CD14-positive monocyte (primary cell): Measurements from ENCODE around the gene NSMF. TPM values are rescaled to one million over a fixed set of nuclear protein-coding genes. Genes with fewer than 3 reads are reported as not detected.

ENCODE experiments used
- DNase-seq, 3 donors: peaks; one replicate each; pipeline ENCODE4 v3.0.0-alpha.2; 2011 to 2022
- H2AFZ ChIP-seq: 2 replicates; pipeline ENCODE4 v1.6.0; 2012; ENCODE audit warnings: mild to moderate bottlenecking, low read depth, low read length, inconsistent platforms; ENCODE audit not compliant: insufficient read depth, poor library complexity, severe bottlenecking
- H3K27ac ChIP-seq, 2 donors: 1 replicate in 1 of 2; 2 replicates in 1 of 2; pipeline ENCODE4 v1.5.1; 2012 to 2013; ENCODE audit warnings: low read length in 2 of 2, control low read depth in 1 of 2, inconsistent platforms in 1 of 2, low read depth in 1 of 2, mild to moderate bottlenecking in 1 of 2
- H3K27me3 ChIP-seq, 2 donors: one replicate each; pipeline versions ENCODE4 v1.6.0 to v1.6.1; 2011 to 2013; ENCODE audit warnings: low read length in 2 of 2; ENCODE audit not compliant: control insufficient read depth in 2 of 2, insufficient read depth in 2 of 2
- H3K36me3 ChIP-seq, 2 donors: replicated peaks in 1 of 2; 1 replicate in 1 of 2; 2 replicates in 1 of 2; pipeline versions ENCODE4 v1.5.1 to v1.6.1; 2012 to 2013; ENCODE audit warnings: low read length in 2 of 2, control low read depth in 1 of 2, inconsistent platforms in 1 of 2, mild to moderate bottlenecking in 1 of 2; ENCODE audit not compliant: insufficient read depth in 2 of 2, control insufficient read depth in 1 of 2
- H3K4me1 ChIP-seq, 2 donors: 1 replicate in 1 of 2; 2 replicates in 1 of 2; pipeline versions ENCODE4 v1.5.1 to v1.6.1; 2012 to 2013; ENCODE audit warnings: low read length in 2 of 2, control low read depth in 1 of 2, inconsistent platforms in 1 of 2, mild to moderate bottlenecking in 1 of 2, moderate library complexity in 1 of 2; ENCODE audit not compliant: insufficient read depth in 2 of 2, control insufficient read depth in 1 of 2
- H3K4me2 ChIP-seq: replicated peaks from 2 replicates; pipeline ENCODE3; 2012; ENCODE audit warnings: low read length, moderate library complexity, mild to moderate bottlenecking; ENCODE audit not compliant: poor library complexity, severe bottlenecking; ENCODE audit errors: extremely low read depth
- H3K4me3 ChIP-seq, 3 experiments: fragments of 200-600 bp in 1 of 3; sonication (generic) in 1 of 3; replicated peaks in 1 of 3; 1 replicate in 2 of 3; 2 replicates in 1 of 3; pipeline ENCODE4 v1.5.1; 2011 to 2013; ENCODE audit warnings: low read length in 3 of 3, mild to moderate bottlenecking in 3 of 3, control low read depth in 2 of 3, low read depth in 2 of 3, inconsistent platforms in 1 of 3, moderate library complexity in 1 of 3
- H3K79me2 ChIP-seq: 2 replicates; pipeline ENCODE4 v1.6.0; 2012; ENCODE audit warnings: mild to moderate bottlenecking, control low read depth, inconsistent platforms, low read length, moderate library complexity; ENCODE audit not compliant: insufficient read depth
- H3K9ac ChIP-seq: 2 replicates; pipeline ENCODE4 v1.6.0; 2017; ENCODE audit warnings: low read length, mild to moderate bottlenecking; ENCODE audit not compliant: insufficient read depth, poor library complexity, severe bottlenecking
- H3K9me3 ChIP-seq, 2 donors: replicated peaks in 1 of 2; 1 replicate in 1 of 2; 2 replicates in 1 of 2; pipeline versions ENCODE4 v1.5.1 to v1.6.1; 2012 to 2013; ENCODE audit warnings: low read length in 2 of 2, control low read depth in 1 of 2; ENCODE audit not compliant: control insufficient read depth in 1 of 2, insufficient read depth in 1 of 2
- H4K20me1 ChIP-seq: 2 replicates; pipeline ENCODE4 v1.6.0; 2012; ENCODE audit warnings: mild to moderate bottlenecking, low read length, control low read depth, moderate library complexity; ENCODE audit not compliant: insufficient read depth
- H3K27ac Mint-ChIP-seq, 7 donors: one replicate each; pipeline ENCODE4 v1.8.0; 2020; ENCODE audit warnings: mild to moderate bottlenecking in 7 of 7, mixed read lengths in 7 of 7, moderate library complexity in 6 of 7, inconsistent platforms in 2 of 7
- H3K27me3 Mint-ChIP-seq, 3 donors: one replicate each; pipeline ENCODE4 v1.8.0; 2021 to 2022; ENCODE audit warnings: low read depth in 3 of 3, mild to moderate bottlenecking in 3 of 3, mixed read lengths in 3 of 3, moderate library complexity in 3 of 3, inconsistent platforms in 1 of 3
- H3K36me3 Mint-ChIP-seq, 2 donors: one replicate each; pipeline ENCODE4 v1.8.0; 2020; ENCODE audit warnings: mixed read lengths in 2 of 2, inconsistent platforms in 1 of 2, mild to moderate bottlenecking in 1 of 2
- H3K4me1 Mint-ChIP-seq: one replicate; pipeline ENCODE4 v1.8.0; 2020; ENCODE audit warnings: mild to moderate bottlenecking, mixed read lengths
- H3K4me3 Mint-ChIP-seq, 2 donors: one replicate each; pipeline ENCODE4 v1.8.0; 2020; ENCODE audit warnings: mild to moderate bottlenecking in 2 of 2, mixed read lengths in 2 of 2, moderate library complexity in 1 of 2
- H3K9me3 Mint-ChIP-seq, 7 donors: one replicate each; pipeline ENCODE4 v1.8.0; 2020 to 2022; ENCODE audit warnings: mixed read lengths in 7 of 7, mild to moderate bottlenecking in 6 of 7, moderate library complexity in 6 of 7, inconsistent platforms in 2 of 7
- CTCF ChIP-seq: fragments of 200-600 bp; IDR thresholded peaks from one replicate; pipeline ENCODE4 v1.8.0; 2022; ENCODE audit warnings: antibody characterized with exemption, mild to moderate bottlenecking
- WGBS: methylation state at CpG from one replicate; pipeline ENCODE4 v1.1.5; 2013; ENCODE audit warnings: missing lambda C conversion rate; ENCODE audit not compliant: insufficient coverage; 5-methylcytosine and 5-hydroxymethylcytosine counted together
- intact Hi-C, 2 donors: fragments of 100-400 bp; cut with micrococcal nuclease; formaldehyde crosslinking; loops; one replicate each; pipeline versions ENCODE4 v1.15.0 to v1.15.1; 2023
- polyA plus RNA-seq, 3 donors: library from polyadenylated mRNA; depleted of rRNA in 1 of 3; unstranded in 2 of 3; stranded (reverse) in 1 of 3; fragments of 300-500 nt in 2 of 3; fragments of >200 nt in 1 of 3; fragmentation: Illumina TruSeq in 2 of 3; gene quantifications; 1 replicate in 2 of 3; 2 replicates in 1 of 3; pipeline ENCODE4 v1.2.3, GENCODE V29; 2012 to 2021

Gene NSMF
- polyA plus RNA-seq, 3 donors, result 4.6 to 68.4 (median 5.3) TPM

DNA sequence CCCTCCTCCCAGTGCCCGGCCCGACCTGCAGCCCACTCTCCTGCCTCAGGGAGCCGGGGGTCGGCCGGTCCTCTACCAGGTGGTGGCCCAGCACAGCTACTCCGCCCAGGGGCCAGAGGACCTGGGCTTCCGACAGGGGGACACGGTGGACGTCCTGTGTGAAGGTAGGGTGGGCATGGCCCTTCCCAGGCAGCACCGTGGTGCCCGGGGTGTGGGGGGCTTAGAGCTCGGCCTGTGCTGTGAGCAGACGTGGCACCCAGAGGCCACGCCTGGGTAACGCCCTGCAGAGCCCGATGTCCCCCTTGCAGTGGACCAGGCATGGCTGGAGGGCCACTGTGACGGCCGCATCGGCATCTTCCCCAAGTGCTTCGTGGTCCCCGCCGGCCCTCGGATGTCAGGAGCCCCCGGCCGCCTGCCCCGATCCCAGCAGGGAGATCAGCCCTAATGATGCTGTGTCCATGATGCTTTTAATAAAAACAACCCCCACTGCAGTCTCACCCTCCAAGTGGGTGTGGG is 25.2 kb downstream of the NSMF start:
- no peak overlapping the region for H3K9ac ChIP-seq
- H3K9me3 ChIP-seq, result no peaks in the 10 kb centered on the region
- no peaks in the 10 kb centered on the region for H3K4me1 Mint-ChIP-seq
- H4K20me1 ChIP-seq, result no peaks in the 10 kb centered on the region
- TF ChIP-seq CTCF, result no peak
- H3K36me3 ChIP-seq, result no peaks in the 10 kb centered on the region
- H3K27ac Mint-ChIP-seq, result no peak overlapping the region
- no peak for DNase-seq
- no peak overlapping the region for H3K27ac ChIP-seq
- H3K4me3 Mint-ChIP-seq, result no peak overlapping the region
- no peaks in the 10 kb centered on the region for H3K9me3 Mint-ChIP-seq
- H3K27me3 ChIP-seq, result no peaks in the 10 kb centered on the region
- no peak overlapping the region for H3K4me3 ChIP-seq
- WGBS, result 94% methylated on average over 16 of the region's 26 CpGs
- no peak overlapping the region for H3K4me2 ChIP-seq
- H3K27me3 Mint-ChIP-seq, result peaks cover 0 to 10% (median 3%) of the 10 kb centered on the region in 3 donors
- H3K79me2 ChIP-seq, result no peaks in the 10 kb centered on the region
- intact Hi-C loops, result no loop called here
- no peaks in the 10 kb centered on the region for H3K36me3 Mint-ChIP-seq
- no peaks in the 10 kb centered on the region for H3K4me1 ChIP-seq
- H2AFZ ChIP-seq, result no peak overlapping the region

DNA sequence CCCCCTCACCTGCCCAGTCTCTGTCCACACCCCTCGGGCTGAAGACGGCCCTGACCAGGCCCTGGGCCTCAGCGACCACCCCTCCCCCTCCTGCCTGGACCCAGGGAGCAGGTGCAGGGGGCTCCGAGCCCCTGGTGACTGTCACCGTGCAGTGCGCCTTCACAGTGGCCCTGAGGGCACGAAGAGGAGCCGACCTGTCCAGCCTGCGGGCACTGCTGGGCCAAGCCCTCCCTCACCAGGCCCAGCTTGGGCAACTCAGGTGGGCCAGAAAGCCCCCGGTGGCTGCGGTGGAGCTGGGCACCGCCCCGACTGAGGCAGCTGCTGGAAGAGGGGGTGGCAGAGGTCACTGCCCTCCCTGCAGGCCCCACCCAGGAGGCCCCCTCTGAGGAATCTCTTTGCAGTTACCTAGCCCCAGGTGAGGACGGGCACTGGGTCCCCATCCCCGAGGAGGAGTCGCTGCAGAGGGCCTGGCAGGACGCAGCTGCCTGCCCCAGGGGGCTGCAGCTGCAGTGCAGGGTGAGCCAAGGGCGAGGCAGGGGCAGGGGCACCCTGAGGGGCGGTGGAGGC is 25.7 kb downstream of the NSMF start:
- Histone ChIP-seq H3K27me3 (no peaks in the 10 kb centered on the region), H3K4me2 (no peak overlapping the region), H3K36me3 (no peaks in the 10 kb centered on the region), H4K20me1 (no peaks in the 10 kb centered on the region), H2AFZ (no peak overlapping the region), H3K9me3 (no peaks in the 10 kb centered on the region), H3K4me3 (no peak overlapping the region), H3K79me2 (no peaks in the 10 kb centered on the region), H3K4me1 (no peaks in the 10 kb centered on the region), H3K27ac (no peak overlapping the region), H3K9ac (no peak overlapping the region)
- Mint-ChIP-seq H3K9me3 (no peaks in the 10 kb centered on the region), H3K4me1 (no peaks in the 10 kb centered on the region), H3K27ac (no peak overlapping the region), H3K27me3 (peaks cover 0 to 10% (median 3%) of the 10 kb centered on the region in 3 donors), H3K4me3 (no peak overlapping the region), H3K36me3 (no peaks in the 10 kb centered on the region)
- 92% methylated on average over 14 of the region's 19 CpGs for WGBS
- no peak for TF ChIP-seq CTCF
- no peak for DNase-seq
- intact Hi-C loops, result no loop called here
